Transverse colon (tissue), 4 donors: ENCODE measurements around the gene RAF1.

ENCODE experiments used
- EP300 ChIP-seq: sonication (generic); formaldehyde crosslinking; IDR thresholded peaks from one replicate; pipeline ENCODE4 v1.6.1; 2017; ENCODE audit warnings: antibody characterized with exemption, low read depth
- POLR2A ChIP-seq: fragments of 450-650 bp; IDR thresholded peaks from one replicate; pipeline ENCODE4 v1.6.1; 2016; ENCODE audit warnings: antibody characterized with exemption, mild to moderate bottlenecking, moderate library complexity
- POLR2AphosphoS5 ChIP-seq, 3 donors: sonication (generic); formaldehyde crosslinking; IDR thresholded peaks; one replicate each; pipeline ENCODE4 v1.6.1; 2016; ENCODE audit warnings: antibody characterized with exemption in 3 of 3
- TF ChIP-seq, protein P1 (sequence below), 5 experiments: fragments of 200-600 bp in 3 of 5; fragments of 450-650 bp in 2 of 5; sonication (generic) in 3 of 5; IDR thresholded peaks; 1 replicate in 2 of 5; 2 replicates in 3 of 5; pipeline ENCODE4 v1.5.1; 2016 to 2017; ENCODE audit warnings: antibody characterized with exemption in 5 of 5, inconsistent platforms in 3 of 5, mild to moderate bottlenecking in 2 of 5, moderate library complexity in 1 of 5

DNA sequence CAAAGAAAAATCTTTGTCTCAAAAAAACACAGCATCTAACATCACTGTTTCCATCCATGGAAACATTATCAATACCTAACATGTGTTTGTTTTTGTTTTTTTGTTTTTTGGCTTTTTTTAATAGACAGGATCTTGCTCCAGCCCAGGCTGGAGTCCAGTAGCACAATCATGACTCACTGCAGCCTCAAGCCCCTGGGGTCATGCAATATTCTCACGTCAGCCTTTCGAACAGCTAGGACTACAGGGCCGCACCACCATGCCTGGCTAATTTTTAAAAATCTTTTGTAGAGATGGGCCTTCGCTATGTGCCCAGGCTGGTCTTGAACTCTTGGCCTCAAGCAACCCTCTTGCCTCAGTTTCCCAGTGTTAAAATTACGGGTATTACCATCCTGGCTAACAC is 52.8 kb downstream of the RAF1 start:
- TF ChIP-seq POLR2A, result no peak
- TF ChIP-seq, protein P1, sequence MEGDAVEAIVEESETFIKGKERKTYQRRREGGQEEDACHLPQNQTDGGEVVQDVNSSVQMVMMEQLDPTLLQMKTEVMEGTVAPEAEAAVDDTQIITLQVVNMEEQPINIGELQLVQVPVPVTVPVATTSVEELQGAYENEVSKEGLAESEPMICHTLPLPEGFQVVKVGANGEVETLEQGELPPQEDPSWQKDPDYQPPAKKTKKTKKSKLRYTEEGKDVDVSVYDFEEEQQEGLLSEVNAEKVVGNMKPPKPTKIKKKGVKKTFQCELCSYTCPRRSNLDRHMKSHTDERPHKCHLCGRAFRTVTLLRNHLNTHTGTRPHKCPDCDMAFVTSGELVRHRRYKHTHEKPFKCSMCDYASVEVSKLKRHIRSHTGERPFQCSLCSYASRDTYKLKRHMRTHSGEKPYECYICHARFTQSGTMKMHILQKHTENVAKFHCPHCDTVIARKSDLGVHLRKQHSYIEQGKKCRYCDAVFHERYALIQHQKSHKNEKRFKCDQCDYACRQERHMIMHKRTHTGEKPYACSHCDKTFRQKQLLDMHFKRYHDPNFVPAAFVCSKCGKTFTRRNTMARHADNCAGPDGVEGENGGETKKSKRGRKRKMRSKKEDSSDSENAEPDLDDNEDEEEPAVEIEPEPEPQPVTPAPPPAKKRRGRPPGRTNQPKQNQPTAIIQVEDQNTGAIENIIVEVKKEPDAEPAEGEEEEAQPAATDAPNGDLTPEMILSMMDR (IDR thresholded peaks at IDR 0.05), result no peak
- no peak for TF ChIP-seq EP300
- no peak for TF ChIP-seq POLR2AphosphoS5 (IDR thresholded peaks at IDR 0.05)
